ENCODE results near the gene NPM1.

Gene NPM1

DNA sequence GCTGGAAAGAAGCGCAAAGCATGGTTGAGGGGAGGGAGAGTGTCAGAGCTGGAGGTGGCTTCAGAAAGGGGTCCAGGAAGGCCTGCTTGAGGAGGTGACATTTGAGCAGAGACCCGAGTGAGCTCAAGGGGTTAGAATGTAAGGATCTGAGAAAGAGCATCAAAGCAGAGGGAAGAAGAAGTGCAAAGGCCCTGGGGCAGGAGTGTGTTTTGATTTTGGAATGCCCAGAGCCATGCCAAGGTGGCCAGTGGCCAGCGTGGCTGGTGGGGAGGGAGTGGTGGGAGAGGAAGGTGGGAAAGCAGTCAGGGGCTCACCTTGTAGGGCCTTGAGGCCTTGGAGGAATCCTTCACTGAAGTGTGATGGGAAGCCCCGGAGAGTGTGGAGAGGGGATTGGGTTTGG, 47.2 kb downstream of the NPM1 start:
- H3K9me3 ChIP-seq = no peaks in the 10 kb centered on the region
- H3K4me1 ChIP-seq = no peaks in the 10 kb centered on the region
- H3K27ac ChIP-seq = no peak overlapping the region
- H3K27me3 ChIP-seq = no peaks in the 10 kb centered on the region
- intact Hi-C loops (cut with DNase I; ENCODE audit: low total_unique reads) = no loop called here
- TF ChIP-seq, protein P1, sequence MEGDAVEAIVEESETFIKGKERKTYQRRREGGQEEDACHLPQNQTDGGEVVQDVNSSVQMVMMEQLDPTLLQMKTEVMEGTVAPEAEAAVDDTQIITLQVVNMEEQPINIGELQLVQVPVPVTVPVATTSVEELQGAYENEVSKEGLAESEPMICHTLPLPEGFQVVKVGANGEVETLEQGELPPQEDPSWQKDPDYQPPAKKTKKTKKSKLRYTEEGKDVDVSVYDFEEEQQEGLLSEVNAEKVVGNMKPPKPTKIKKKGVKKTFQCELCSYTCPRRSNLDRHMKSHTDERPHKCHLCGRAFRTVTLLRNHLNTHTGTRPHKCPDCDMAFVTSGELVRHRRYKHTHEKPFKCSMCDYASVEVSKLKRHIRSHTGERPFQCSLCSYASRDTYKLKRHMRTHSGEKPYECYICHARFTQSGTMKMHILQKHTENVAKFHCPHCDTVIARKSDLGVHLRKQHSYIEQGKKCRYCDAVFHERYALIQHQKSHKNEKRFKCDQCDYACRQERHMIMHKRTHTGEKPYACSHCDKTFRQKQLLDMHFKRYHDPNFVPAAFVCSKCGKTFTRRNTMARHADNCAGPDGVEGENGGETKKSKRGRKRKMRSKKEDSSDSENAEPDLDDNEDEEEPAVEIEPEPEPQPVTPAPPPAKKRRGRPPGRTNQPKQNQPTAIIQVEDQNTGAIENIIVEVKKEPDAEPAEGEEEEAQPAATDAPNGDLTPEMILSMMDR (IDR thresholded peaks at IDR 0.05) = no peak
- H3K36me3 ChIP-seq = no peaks in the 10 kb centered on the region
- no peak for DNase-seq
- H3K4me3 ChIP-seq = no peak overlapping the region

DNA sequence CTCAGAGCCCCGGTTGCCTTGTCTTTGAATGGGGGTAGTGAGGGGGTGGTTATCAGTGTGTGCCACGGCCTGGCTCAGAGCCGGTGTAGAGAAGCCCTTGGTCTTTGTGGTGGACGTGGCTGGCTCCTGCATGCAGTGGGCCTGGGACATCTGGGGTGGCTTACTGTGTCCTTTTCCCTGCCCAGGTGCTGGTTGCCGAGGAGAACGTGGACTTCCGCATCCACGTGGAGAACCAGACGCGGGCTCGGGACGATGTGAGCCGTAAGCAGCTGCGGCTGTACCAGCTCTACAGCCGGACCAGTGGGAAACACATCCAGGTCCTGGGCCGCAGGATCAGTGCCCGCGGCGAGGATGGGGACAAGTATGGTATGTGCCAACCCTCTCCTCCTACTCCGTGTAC, 48.3 kb downstream of the NPM1 start:
- Histone ChIP-seq H3K36me3 (no peaks in the 10 kb centered on the region), H3K27me3 (no peaks in the 10 kb centered on the region), H3K4me1 (no peaks in the 10 kb centered on the region), H3K9me3 (no peaks in the 10 kb centered on the region), H3K27ac (no peak overlapping the region), H3K4me3 (no peak overlapping the region)
- intact Hi-C loops (cut with DNase I; ENCODE audit: low total_unique reads) = no loop called here
- TF ChIP-seq, protein P1 (IDR thresholded peaks at IDR 0.05) = no peak
- DNase-seq = no peak

DNA sequence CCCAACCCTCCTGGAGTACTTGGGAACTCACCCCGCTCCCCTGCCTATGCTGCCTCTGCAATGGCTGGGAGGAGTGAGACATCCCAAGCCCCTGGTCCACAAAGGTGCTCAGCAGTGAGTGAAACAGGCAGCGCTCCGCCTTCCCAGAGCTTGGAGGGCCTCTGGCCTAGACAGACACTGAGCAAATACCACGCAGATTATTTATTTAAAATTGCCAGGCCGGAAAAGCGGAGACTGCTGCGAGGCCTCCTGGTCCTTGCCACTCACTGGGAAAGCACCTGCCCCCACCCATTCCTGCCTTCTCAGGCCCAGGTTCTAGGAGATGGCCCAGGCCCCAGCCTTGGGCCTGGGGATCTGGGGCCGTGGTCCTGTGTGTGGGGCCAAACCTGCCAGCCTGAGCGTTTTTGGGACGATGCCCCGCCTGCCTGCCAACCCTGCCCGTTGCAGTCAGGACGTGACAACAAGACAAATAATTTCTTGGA, 49.2 kb downstream of the NPM1 start:
- Histone ChIP-seq H3K4me1 (no peaks in the 10 kb centered on the region), H3K36me3 (no peaks in the 10 kb centered on the region), H3K27ac (no peak overlapping the region), H3K4me3 (no peak overlapping the region), H3K9me3 (no peaks in the 10 kb centered on the region), H3K27me3 (no peaks in the 10 kb centered on the region)
- no peak for DNase-seq
- TF ChIP-seq, protein P1 (IDR thresholded peaks at IDR 0.05) = no peak
- intact Hi-C loops (cut with DNase I; ENCODE audit: low total_unique reads) = no loop called here

DNA sequence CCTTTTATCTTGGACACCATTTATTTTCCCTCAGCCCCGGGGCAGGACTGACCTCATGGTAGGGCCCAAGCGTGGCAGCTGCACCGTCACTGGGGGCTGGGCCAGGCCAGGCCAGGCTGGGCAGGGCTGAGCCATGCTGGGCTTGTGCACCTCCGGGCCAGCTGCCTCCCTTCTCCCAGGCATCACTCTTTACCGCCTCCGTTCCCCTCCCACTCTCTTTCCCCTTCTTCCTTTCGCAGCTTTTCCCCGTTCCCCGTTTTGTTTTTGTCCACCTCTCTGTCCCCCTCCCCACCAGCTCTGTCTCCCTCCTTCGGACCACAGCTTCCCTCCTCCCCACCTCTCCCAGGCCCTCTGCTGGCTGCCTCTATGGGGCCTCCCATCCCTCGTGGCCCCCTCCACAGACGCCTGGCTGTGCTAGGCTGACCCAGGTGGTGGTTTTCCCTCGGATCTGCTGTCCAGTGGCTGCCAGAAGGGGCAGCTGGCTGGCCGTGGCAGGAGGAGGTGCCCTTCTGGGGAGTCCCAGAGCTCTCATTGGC, 49.7 kb downstream of the NPM1 start:
- no peak for DNase-seq
- Histone ChIP-seq H3K27me3 (no peaks in the 10 kb centered on the region), H3K9me3 (no peaks in the 10 kb centered on the region), H3K36me3 (no peaks in the 10 kb centered on the region), H3K4me1 (no peaks in the 10 kb centered on the region), H3K27ac (no peak overlapping the region), H3K4me3 (no peak overlapping the region)
- intact Hi-C loops (cut with DNase I; ENCODE audit: low total_unique reads) = no loop called here
- TF ChIP-seq, protein P1 (IDR thresholded peaks at IDR 0.05) = no peak

DNA sequence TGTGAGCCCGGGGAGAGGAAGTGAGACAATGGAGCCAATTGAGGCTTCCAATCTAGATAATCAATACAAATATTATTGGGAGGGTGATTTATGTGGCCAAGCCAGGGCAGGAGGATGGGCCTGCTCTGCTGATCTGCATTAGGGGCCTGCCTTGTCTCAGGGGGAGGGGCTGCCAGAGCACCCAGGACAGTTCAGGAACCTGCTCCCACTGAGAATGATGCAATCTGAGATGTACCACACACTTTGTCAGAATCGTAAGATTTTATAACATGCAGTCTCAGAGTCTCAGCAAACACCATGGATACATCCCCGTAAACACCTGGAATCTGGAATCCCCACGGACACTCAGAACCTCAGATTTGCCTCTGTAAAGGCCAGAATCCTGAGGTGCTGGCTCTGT, 51.1 kb downstream of the NPM1 start:
- H3K36me3 ChIP-seq = no peaks in the 10 kb centered on the region
- H3K9me3 ChIP-seq = no peaks in the 10 kb centered on the region
- no peak overlapping the region for H3K4me3 ChIP-seq
- no peaks in the 10 kb centered on the region for H3K4me1 ChIP-seq
- no peaks in the 10 kb centered on the region for H3K27me3 ChIP-seq
- TF ChIP-seq, protein P1 (IDR thresholded peaks at IDR 0.05) = no peak
- no peak overlapping the region for H3K27ac ChIP-seq
- no peak for DNase-seq
- intact Hi-C loops (cut with DNase I; ENCODE audit: low total_unique reads) = no loop called here
